Measurements from ENCODE around the gene FAM81B. TPM values are rescaled to one million over a fixed set of nuclear protein-coding genes. Genes with fewer than 3 reads are reported as not detected.

The FAM81B gene
- total and polyA plus RNA-seq, 2 of the 4 experiments (the other 2 are of a cell fraction): not detected

- H2BK15ac ChIP-seq (ENCODE audit: low read depth, low read length): no peak overlapping the region
- H4K91ac ChIP-seq (ENCODE audit: insufficient read depth, low read depth, low read length): no peak overlapping the region
- intact Hi-C loops (cut with micrococcal nuclease) (no loop called here), dilution Hi-C loops (cut with HindIII; ENCODE audit: low sequenced_read_pairs, unreplicated experiment) (no loop called here), in situ Hi-C loops (cut with MboI; ENCODE audit: low sequenced_read_pairs) (no loop called here)
- no peak overlapping the region for H3K9ac ChIP-seq (ENCODE audit: low read depth, low read length)
- peaks cover 6% of the 10 kb centered on the region for H3K9me3 ChIP-seq (ENCODE audit: control insufficient read depth, insufficient read depth, low read length)
- CTCF ChIA-PET: no interaction called here
- no peak overlapping the region for H3K4ac ChIP-seq (ENCODE audit: low read depth, low read length)
- TF ChIP-seq MAFK (IDR thresholded peaks at IDR 0.05; ENCODE audit: low read depth, low read length): no peak
- TF ChIP-seq NFE2L2 (IDR thresholded peaks at IDR 0.05; ENCODE audit: low read depth, low read length): no peak
- no peak for TF ChIP-seq CHD1 (IDR thresholded peaks at IDR 0.05; ENCODE audit: low read depth, low read length)
- no peak for TF ChIP-seq MXI1 (IDR thresholded peaks at IDR 0.05; ENCODE audit: borderline replicate concordance, low read depth, low read length)
- TF ChIP-seq RFX5 (IDR thresholded peaks at IDR 0.05; ENCODE audit: low read depth, low read length): no peak
- no peak for TF ChIP-seq RCOR1 (IDR thresholded peaks at IDR 0.05; ENCODE audit: insufficient replicate concordance, low read length)
- no peak for TF ChIP-seq CEBPB (IDR thresholded peaks at IDR 0.05; ENCODE audit: low read depth, low read length)
- no peak for TF ChIP-seq USF2 (IDR thresholded peaks at IDR 0.05; ENCODE audit: low read depth, low read length)
- no peak for TF ChIP-seq MAZ (IDR thresholded peaks at IDR 0.05; ENCODE audit: borderline replicate concordance, low read depth, low read length)
- TF ChIP-seq, protein P1, sequence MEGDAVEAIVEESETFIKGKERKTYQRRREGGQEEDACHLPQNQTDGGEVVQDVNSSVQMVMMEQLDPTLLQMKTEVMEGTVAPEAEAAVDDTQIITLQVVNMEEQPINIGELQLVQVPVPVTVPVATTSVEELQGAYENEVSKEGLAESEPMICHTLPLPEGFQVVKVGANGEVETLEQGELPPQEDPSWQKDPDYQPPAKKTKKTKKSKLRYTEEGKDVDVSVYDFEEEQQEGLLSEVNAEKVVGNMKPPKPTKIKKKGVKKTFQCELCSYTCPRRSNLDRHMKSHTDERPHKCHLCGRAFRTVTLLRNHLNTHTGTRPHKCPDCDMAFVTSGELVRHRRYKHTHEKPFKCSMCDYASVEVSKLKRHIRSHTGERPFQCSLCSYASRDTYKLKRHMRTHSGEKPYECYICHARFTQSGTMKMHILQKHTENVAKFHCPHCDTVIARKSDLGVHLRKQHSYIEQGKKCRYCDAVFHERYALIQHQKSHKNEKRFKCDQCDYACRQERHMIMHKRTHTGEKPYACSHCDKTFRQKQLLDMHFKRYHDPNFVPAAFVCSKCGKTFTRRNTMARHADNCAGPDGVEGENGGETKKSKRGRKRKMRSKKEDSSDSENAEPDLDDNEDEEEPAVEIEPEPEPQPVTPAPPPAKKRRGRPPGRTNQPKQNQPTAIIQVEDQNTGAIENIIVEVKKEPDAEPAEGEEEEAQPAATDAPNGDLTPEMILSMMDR (conservative IDR thresholded peaks at IDR 0.05; ENCODE audit: low read depth, low read length): no peak
- no peak for TF ChIP-seq SMC3 (IDR thresholded peaks at IDR 0.05; ENCODE audit: low read depth, low read length)
- no peak for TF ChIP-seq FOS (IDR thresholded peaks at IDR 0.05; ENCODE audit: low read depth, low read length)
- no peak for TF ChIP-seq POLR2A (IDR thresholded peaks at IDR 0.05; ENCODE audit: low read depth, low read length)
- TF ChIP-seq RAD21 (IDR thresholded peaks at IDR 0.05; ENCODE audit: low read length): no peak
- TF ChIP-seq ELK1 (IDR thresholded peaks at IDR 0.05; ENCODE audit: borderline replicate concordance, low read depth, low read length): no peak
- POLR2A ChIA-PET (ENCODE audit: unreplicated experiment): no interaction called here
- no peak overlapping the region for H3K23ac ChIP-seq (ENCODE audit: low read depth, low read length)
- H3K14ac ChIP-seq (replicated peaks; ENCODE audit: low read depth, low read length): no peak overlapping the region
- H4K8ac ChIP-seq (ENCODE audit: low read depth in 2 of 2, low read length in 2 of 2): no peak overlapping the region
- H3K79me1 ChIP-seq (ENCODE audit: low read depth in 1 of 2, low read length in 2 of 2): peaks cover 11 to 20% of the 10 kb centered on the region in 2 experiments
- H2BK20ac ChIP-seq (ENCODE audit: low read depth, low read length): no peak overlapping the region
- peaks cover 35% of the 10 kb centered on the region for H3K36me3 ChIP-seq (ENCODE audit: control insufficient read depth, insufficient read depth, low read length)
- H3K4me2 ChIP-seq (ENCODE audit: low read depth, low read length): no peak overlapping the region
- H3K4me1 ChIP-seq (ENCODE audit: control insufficient read depth, insufficient read depth, low read length): no peaks in the 10 kb centered on the region
- H3K27ac ChIP-seq (ENCODE audit: insufficient read depth, low read length): no peak overlapping the region
- DNase-seq (no peak), ATAC-seq (ENCODE audit: low read depth) (no peak)
- no peaks in the 10 kb centered on the region for H3K9me1 ChIP-seq (ENCODE audit: insufficient read depth, low read length)
- H2AK9ac ChIP-seq (replicated peaks; ENCODE audit: low read depth, low read length, poor library complexity): no peak overlapping the region
- BruUV-seq (replicated peaks): no TSS peak
- H2BK5ac ChIP-seq (ENCODE audit: low read depth, low read length, poor library complexity, severe bottlenecking): no peak overlapping the region
- no peak overlapping the region for H3K56ac ChIP-seq (ENCODE audit: extremely low read depth, insufficient read depth, low read length)
- no peak overlapping the region for H2AFZ ChIP-seq (replicated peaks; ENCODE audit: low read length, poor library complexity)
- H4K5ac ChIP-seq (ENCODE audit: low read depth, low read length): no peak overlapping the region
- H2BK120ac ChIP-seq (ENCODE audit: low read depth, low read length): no peak overlapping the region
- no peaks in the 10 kb centered on the region for H3K27me3 ChIP-seq (ENCODE audit: control insufficient read depth, insufficient read depth, low read length)
- no peak overlapping the region for H3K4me3 ChIP-seq (ENCODE audit: insufficient read depth, low read depth, low read length)
- H4K20me1 ChIP-seq (ENCODE audit: insufficient read depth, low read length): no peaks in the 10 kb centered on the region
- H2AK5ac ChIP-seq (ENCODE audit: low read depth, low read length): no peak overlapping the region
- no peak overlapping the region for H3K18ac ChIP-seq (ENCODE audit: low read depth, low read length)
These were observed 96.7 kb downstream of the FAM81B start for GRCh38 chr5:95487880-95488279.

All from IMR-90 (cell line).